NT2/D1 (cell line): Measurements from ENCODE around the gene ZNF613.

Experiments used
- SUZ12 ChIP-seq: IDR thresholded peaks from 2 replicates; pipeline ENCODE4 v1.6.1; 2011; ENCODE audit not compliant: insufficient read length, insufficient read depth; ENCODE audit errors: extremely low read depth
- YY1 ChIP-seq: IDR thresholded peaks from 2 replicates; pipeline ENCODE4 v1.6.1; 2011; ENCODE audit not compliant: insufficient read length, insufficient read depth
- ZNF274 ChIP-seq: IDR thresholded peaks from 2 replicates; pipeline ENCODE4 v1.6.1; 2011; ENCODE audit warnings: mild to moderate bottlenecking, low read depth, low read length

DNA sequence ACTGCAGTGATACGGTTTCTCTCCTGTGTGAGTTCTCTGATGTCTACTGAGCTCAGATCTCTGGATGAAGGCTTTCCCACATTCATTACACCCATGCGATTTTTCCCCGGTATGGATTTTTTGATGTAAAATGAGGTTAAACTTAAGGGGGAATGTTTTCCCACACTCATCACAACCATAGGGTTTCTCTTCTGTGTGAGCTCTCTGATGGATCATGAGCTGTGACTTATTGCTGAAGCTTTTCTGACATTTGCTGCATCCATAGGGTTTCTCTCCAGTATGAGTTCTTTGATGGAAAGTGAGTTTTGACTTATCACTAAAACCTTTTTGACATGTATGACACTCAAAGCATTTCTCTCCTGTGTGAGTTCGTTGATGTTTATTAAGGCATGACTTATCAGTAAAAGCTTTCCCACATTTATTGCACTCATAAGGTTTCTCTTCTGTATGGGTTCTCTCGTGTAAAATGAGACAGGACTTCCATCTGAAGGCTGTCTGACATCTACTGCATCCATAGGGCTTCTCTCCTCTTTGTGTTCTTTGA lies 11.9 kb upstream of the ZNF613 start:
- TF ChIP-seq ZNF274, result peak; percentile 92
- no peak for TF ChIP-seq SUZ12
- no peak for TF ChIP-seq YY1
